WTC11 (cell line): ENCODE data around the gene POU2F3. TPM values are rescaled to one million over a fixed set of nuclear protein-coding genes. Genes with fewer than 3 reads are reported as not detected.

ENCODE experiments used
- ATAC-seq: fragments of 200-7000 bp; cut with Tn5 transposase; 2 replicates; pipeline ENCODE4 v1.10.0; 2021; ENCODE audit warnings: mild to moderate bottlenecking, moderate library complexity
- CTCF ChIA-PET: fragments of 300-600 bp; sonication (Branson Sonifier 250); formaldehyde crosslinking; loops from one replicate; lab custom pipeline; 2021; ENCODE audit warnings: antibody characterized with exemption; lab: Charles Lee
- POLR2A ChIA-PET: fragments of 350-600 bp; sonication (Branson Sonifier 250); formaldehyde crosslinking; loops from one replicate; lab custom pipeline; 2021; ENCODE audit warnings: antibody characterized with exemption; lab: Charles Lee
- DNase-seq: peaks from one replicate; pipeline ENCODE4 v3.0.0; 2021; ENCODE audit warnings: low spot score
- H3K27ac Mint-ChIP-seq: 2 replicates; pipeline ENCODE4 v1.8.0; 2021; ENCODE audit warnings: mixed read lengths
- H3K27me3 Mint-ChIP-seq: 2 replicates; pipeline ENCODE4 v1.8.0; 2021; ENCODE audit warnings: low read depth, mild to moderate bottlenecking, moderate library complexity, mixed read lengths
- H3K36me3 Mint-ChIP-seq: 2 replicates; pipeline ENCODE4 v1.8.0; 2021; ENCODE audit warnings: mixed read lengths
- H3K4me1 Mint-ChIP-seq: 2 replicates; pipeline ENCODE4 v1.8.0; 2022; ENCODE audit warnings: mixed read lengths
- H3K4me3 Mint-ChIP-seq: 2 replicates; pipeline ENCODE4 v1.8.0; 2021; ENCODE audit warnings: mild to moderate bottlenecking, moderate library complexity, mixed read lengths
- H3K9me3 Mint-ChIP-seq: 2 replicates; pipeline ENCODE4 v1.8.0; 2021; ENCODE audit warnings: mixed read lengths
- AR ChIP-seq: fragments of 250-450 bp; sonication (Bioruptor Pico); IDR thresholded peaks from 2 replicates; pipeline ENCODE4 v1.9.0; 2021; ENCODE audit warnings: mild to moderate bottlenecking
- CTCF ChIP-seq: fragments of 200-600 bp; IDR thresholded peaks from 2 replicates; pipeline ENCODE4 v1.8.0; 2022; ENCODE audit warnings: antibody characterized with exemption
- ERG ChIP-seq: fragments of 250-450 bp; sonication (Bioruptor Pico); IDR thresholded peaks from 2 replicates; pipeline ENCODE4 v1.8.0; 2021; ENCODE audit warnings: mild to moderate bottlenecking
- HMGA2 ChIP-seq: fragments of 250-450 bp; sonication (Bioruptor Pico); IDR thresholded peaks from 2 replicates; pipeline ENCODE4 v1.4.0; 2021; ENCODE audit warnings: mild to moderate bottlenecking, moderate library complexity
- MAX ChIP-seq: sonication (generic); formaldehyde crosslinking; IDR thresholded peaks from 2 replicates; pipeline ENCODE4 v1.8.0; 2022; ENCODE audit warnings: mild to moderate bottlenecking, missing genetic modification reagents
- MXD4 ChIP-seq: fragments of 250-450 bp; sonication (Bioruptor Pico); IDR thresholded peaks from 2 replicates; pipeline ENCODE4 v1.8.0; 2021; ENCODE audit warnings: mild to moderate bottlenecking, moderate library complexity, borderline replicate concordance
- OVOL2 ChIP-seq: fragments of 250-450 bp; sonication (Bioruptor Pico); IDR thresholded peaks from 2 replicates; pipeline ENCODE4 v1.9.0; 2021; ENCODE audit warnings: mild to moderate bottlenecking, borderline replicate concordance
- PRDM15 ChIP-seq: sonication (generic); formaldehyde crosslinking; IDR thresholded peaks from 2 replicates; pipeline ENCODE4 v1.8.0; 2022; ENCODE audit warnings: missing genetic modification reagents
- RORB ChIP-seq: fragments of 250-450 bp; sonication (Bioruptor Pico); IDR thresholded peaks from 2 replicates; pipeline ENCODE4 v1.9.0; 2021; ENCODE audit warnings: mild to moderate bottlenecking
- SMAD3 ChIP-seq: sonication (generic); formaldehyde crosslinking; IDR thresholded peaks from 2 replicates; pipeline ENCODE4 v1.8.0; 2022; ENCODE audit warnings: missing genetic modification reagents, mild to moderate bottlenecking, borderline replicate concordance
- SP1 ChIP-seq: sonication (generic); formaldehyde crosslinking; conservative IDR thresholded peaks from 2 replicates; pipeline ENCODE4 v1.8.1; 2022; ENCODE audit warnings: missing genetic modification reagents
- STAT6 ChIP-seq: sonication (generic); formaldehyde crosslinking; conservative IDR thresholded peaks from 2 replicates; pipeline ENCODE4 v1.8.1; 2023; ENCODE audit warnings: mild to moderate bottlenecking, low read depth, missing genetic modification reagents, moderate library complexity
- TP53 ChIP-seq: sonication (generic); formaldehyde crosslinking; IDR thresholded peaks from 2 replicates; pipeline ENCODE4 v1.8.1; 2023; ENCODE audit warnings: mild to moderate bottlenecking, missing genetic modification reagents
- USF2 ChIP-seq: sonication (generic); formaldehyde crosslinking; IDR thresholded peaks from 2 replicates; pipeline ENCODE4 v1.8.1; 2023; ENCODE audit warnings: mild to moderate bottlenecking, missing genetic modification reagents, moderate library complexity
- ZNF416 ChIP-seq: fragments of 250-450 bp; sonication (Bioruptor Pico); IDR thresholded peaks from 2 replicates; pipeline ENCODE4 v1.9.0; 2021; ENCODE audit warnings: mild to moderate bottlenecking, inconsistent platforms
- ZNF423 ChIP-seq: fragments of 250-450 bp; sonication (Bioruptor Pico); IDR thresholded peaks from 2 replicates; pipeline ENCODE4 v2.1.2; 2022; ENCODE audit warnings: mild to moderate bottlenecking, moderate library complexity
- ZNF425 ChIP-seq: fragments of 250-450 bp; sonication (Bioruptor Pico); conservative IDR thresholded peaks from 2 replicates; pipeline ENCODE4 v1.9.0; 2021; ENCODE audit warnings: mild to moderate bottlenecking
- ZNF671 ChIP-seq: fragments of 250-450 bp; sonication (Bioruptor Pico); IDR thresholded peaks from 2 replicates; pipeline ENCODE4 v1.8.0; 2021; ENCODE audit warnings: mild to moderate bottlenecking
- ZSCAN18 ChIP-seq: fragments of 250-450 bp; sonication (Bioruptor Pico); IDR thresholded peaks from 2 replicates; pipeline ENCODE4 v2.1.2; 2022; ENCODE audit warnings: mild to moderate bottlenecking, moderate library complexity
- total RNA-seq: library from RNA; stranded (reverse); gene quantifications from 3 replicates; pipeline ENCODE4 v1.2.3, GENCODE V29; 2021

The POU2F3 gene
- total RNA-seq, 1 experiment from 2014 or later = 0.61 TPM

- no peak for TF ChIP-seq ZNF425 (CRISPR knock-in tag)
- no peak for TF ChIP-seq STAT6
- no peak for TF ChIP-seq USF2 (CRISPR knock-in tag)
- no peak for TF ChIP-seq OVOL2
These were observed 39.3 kb upstream of the POU2F3 start (continued) for GRCh38 chr11:120200677-120201076.

GRCh38 chr11:120201653-120202052 is 38.3 kb upstream of the POU2F3 start:
- no peaks in the 10 kb centered on the region for H3K36me3 Mint-ChIP-seq
- CTCF ChIA-PET = no interaction called here
- H3K27me3 Mint-ChIP-seq = peaks cover 94% of the 10 kb centered on the region
- POLR2A ChIA-PET = no interaction called here
- DNase-seq (no peak), ATAC-seq (no peak)
- no peak overlapping the region for H3K4me3 Mint-ChIP-seq
- H3K9me3 Mint-ChIP-seq = no peaks in the 10 kb centered on the region
- H3K4me1 Mint-ChIP-seq = peaks cover 35% of the 10 kb centered on the region
- H3K27ac Mint-ChIP-seq = no peak overlapping the region
- TF ChIP-seq RORB (CRISPR knock-in tag) (no peak), TP53 (no peak), ZNF671 (no peak), AR (CRISPR knock-in tag) (no peak), SP1 (CRISPR knock-in tag) (no peak), MXD4 (CRISPR knock-in tag) (no peak), ZNF416 (CRISPR knock-in tag) (no peak), ZSCAN18 (CRISPR knock-in tag) (no peak), CTCF (no peak), SMAD3 (CRISPR knock-in tag) (no peak), ZNF423 (CRISPR knock-in tag) (no peak), MAX (no peak), PRDM15 (CRISPR knock-in tag) (no peak), ERG (no peak), USF2 (CRISPR knock-in tag) (no peak), HMGA2 (CRISPR knock-in tag) (no peak)
